Heart left ventricle (tissue), 16 donors: ENCODE data around the gene BIN1. TPM values are rescaled to one million over a fixed set of nuclear protein-coding genes. Genes with fewer than 3 reads are reported as not detected.
A peak's percentile ranks its signal among the peaks of the same experiment; 100 is the strongest.

Experiments
- ATAC-seq, 4 donors: fragments of 200-7000 bp; cut with Tn5 transposase; one replicate each; pipeline ENCODE4 v1.9.1; 2020 to 2022; ENCODE audit warnings: moderate library complexity in 4 of 4, mild to moderate bottlenecking in 3 of 4, moderate number of reproducible peaks in 1 of 4
- DNase-seq, 5 donors: peaks; one replicate each; pipeline ENCODE4 v3.0.0-alpha.2; 2020
- H3K27ac ChIP-seq, 12 donors: fragments of 200-600 bp; sonication (generic) in 4 of 12; one replicate each; pipeline versions ENCODE4 v1.5.0 to v1.8.0; 2016 to 2022; ENCODE audit warnings: mild to moderate bottlenecking in 2 of 12
- H3K27me3 ChIP-seq, 9 donors: fragments of 200-600 bp; sonication (generic) in 2 of 9; one replicate each; pipeline versions ENCODE4 v1.5.1 to v1.8.0; 2016 to 2022; ENCODE audit warnings: mild to moderate bottlenecking in 3 of 9
- H3K36me3 ChIP-seq, 9 donors: fragments of 200-600 bp; sonication (generic) in 2 of 9; one replicate each; pipeline versions ENCODE4 v1.5.0 to v1.8.0; 2018 to 2022; ENCODE audit warnings: mild to moderate bottlenecking in 2 of 9
- H3K4me1 ChIP-seq, 12 donors: fragments of 200-600 bp; sonication (generic) in 4 of 12; one replicate each; pipeline versions ENCODE4 v1.5.0 to v1.8.0; 2016 to 2022; ENCODE audit warnings: mild to moderate bottlenecking in 3 of 12
- H3K4me3 ChIP-seq, 12 donors: fragments of 200-600 bp; sonication (generic) in 4 of 12; one replicate each; pipeline versions ENCODE4 v1.5.0 to v1.8.0; 2017 to 2022; ENCODE audit warnings: mild to moderate bottlenecking in 9 of 12, moderate library complexity in 4 of 12
- H3K9me3 ChIP-seq, 12 donors: fragments of 200-600 bp; sonication (generic) in 4 of 12; one replicate each; pipeline versions ENCODE4 v1.5.0 to v1.8.0; 2016 to 2022; ENCODE audit warnings: mild to moderate bottlenecking in 1 of 12
- CTCF ChIP-seq, 12 donors: fragments of 200-600 bp; sonication (generic) in 4 of 12; IDR thresholded peaks; one replicate each; pipeline versions ENCODE4 v1.5.0 to v1.8.0; 2018 to 2022; ENCODE audit warnings: antibody characterized with exemption in 12 of 12, mild to moderate bottlenecking in 5 of 12
- POLR2A ChIP-seq, 2 donors: fragments of 450-650 bp; IDR thresholded peaks; one replicate each; pipeline ENCODE4 v1.6.1; 2017; ENCODE audit warnings: antibody characterized with exemption in 2 of 2, mild to moderate bottlenecking in 2 of 2, moderate library complexity in 2 of 2
- WGBS, 4 donors: extraction: QIAGEN DNeasy Blood & Tissue Kit in 2 of 4; methylation state at CpG; one replicate each; pipeline versions ENCODE4 v1.1.5 to v1.1.7; 2013 to 2018; 5-methylcytosine and 5-hydroxymethylcytosine counted together
- intact Hi-C, 10 donors: fragments of 100-400 bp; cut with DNase I; formaldehyde crosslinking; loops; one replicate each; pipeline versions ENCODE4 v1.11.1 to v1.14.2; 2022
- polyA plus RNA-seq, 2 donors: library from polyadenylated mRNA; stranded (reverse); fragments of 200-250 nt; gene quantifications; one replicate each; pipeline ENCODE4 v1.2.3, GENCODE V29; 2013
- total RNA-seq, 9 donors: library from RNA; depleted of rRNA in 2 of 9; stranded (reverse); fragments of >200 nt in 2 of 9; fragmentation: NEBNext Ultra II Directional in 3 of 9; extraction: Animal tissue kit (Norgen Biotek cat#: 25700) in 3 of 9; gene quantifications; one replicate each; pipeline versions ENCODE4 v1.1.0 to v1.2.4, GENCODE V29; 2016 to 2023
- donor health status: ischemic (EF 13 %, LVEDD 7.1; RV severe dilation, severe dysfunction).
- donor health status: healthy with polysubstance abuse.
- donor health status: DM: no; HTN: yes; CAD: no.
- donor health status: DM: no; HTN: no; CAD: no.
- donor health status: ischemic (EF 25% LVEDD 6.9; RV normal size, moderate dysfunction).
- donor health status: ischemic (EF 25% LVEDD 5.7; RV mildly dilated, moderate dysfunction).
- donor health status: healthy.
- donor health status: DM: yes; HTN: yes; CAD: no.
- donor health status: ischemic (EF 35%, LVEDD 5.7; RV mildly dilated, moderate dysfunction).
- donor health status: nonischemic (EF 11% LVEDD 7.7; RV severe dilation, severe dysfunction).
- donor health status: DM: yes; HTN: yes; CAD: no.
- donor health status: PGD.
- donor health status: ischemic (EF 29% LVEDD 5.4; RV normal size, mild dysfunction).
- donor health status: nonischemic (EF 23%, LVEDD 6.1; RV moderate dilation, normal function).

Gene BIN1
- total and polyA plus RNA-seq, 11 donors, result 4.3 to 22.2 (median 15.6) TPM

GRCh38 chr2:127047716-127048617, 59.0 kb downstream of the BIN1 start:
- no peak for ATAC-seq
- H3K27me3 ChIP-seq, result no peaks in the 10 kb centered on the region
- H3K9me3 ChIP-seq, result no peaks in the 10 kb centered on the region
- peaks cover 0 to 7% (median 0%) of the 10 kb centered on the region in 12 donors for H3K4me1 ChIP-seq
- TF ChIP-seq CTCF (IDR thresholded peaks at IDR 0.05), result no peak
- no peak for TF ChIP-seq POLR2A (IDR thresholded peaks at IDR 0.05)
- peak in 2 of 5 donors; percentile 19 to 37 for DNase-seq
- 94 to 96% (median 95%) methylated on average over 38 of the region's 38 CpGs for WGBS, 4 donors
- H3K27ac ChIP-seq, result no peak overlapping the region
- intact Hi-C loops, result no loop called here
- H3K4me3 ChIP-seq, result no peak overlapping the region
- H3K36me3 ChIP-seq, result peaks cover 0 to 5% (median 0%) of the 10 kb centered on the region in 9 donors

- WGBS, 4 donors, result 93 to 98% (median 95%) methylated on average over 7 to 8 of the region's 8 CpGs
- Histone ChIP-seq H3K4me1 (peaks cover 0 to 7% (median 0%) of the 10 kb centered on the region in 12 donors), H3K9me3 (no peaks in the 10 kb centered on the region), H3K27ac (no peak overlapping the region), H3K4me3 (no peak overlapping the region), H3K36me3 (peaks cover 0 to 5% (median 0%) of the 10 kb centered on the region in 9 donors), H3K27me3 (no peaks in the 10 kb centered on the region)
- ATAC-seq (no peak), DNase-seq (peak in 2 of 5 donors; percentile 22 to 46)
- no peak for TF ChIP-seq POLR2A (IDR thresholded peaks at IDR 0.05)
- TF ChIP-seq CTCF (IDR thresholded peaks at IDR 0.05), result no peak
- intact Hi-C loops, result no loop called here
Measured at GRCh38 chr2:127047054-127047453, 59.9 kb downstream of the BIN1 start.

- WGBS, 4 donors, result 75 to 88% (median 79%) methylated on average over 3 of the region's 3 CpGs
- no peaks in the 10 kb centered on the region for H3K27me3 ChIP-seq
- no peak overlapping the region for H3K4me3 ChIP-seq
- H3K27ac ChIP-seq, result no peak overlapping the region
- peak in 2 of 5 donors; percentile 3 to 9 for DNase-seq
- TF ChIP-seq POLR2A (IDR thresholded peaks at IDR 0.05) (no peak), CTCF (IDR thresholded peaks at IDR 0.05) (no peak)
- H3K36me3 ChIP-seq, result peaks cover 0 to 5% (median 0%) of the 10 kb centered on the region in 9 donors
- intact Hi-C loops, result no loop called here
- H3K4me1 ChIP-seq, result peaks cover 0 to 7% (median 0%) of the 10 kb centered on the region in 12 donors
- H3K9me3 ChIP-seq, result no peaks in the 10 kb centered on the region
- ATAC-seq, result no peak
Measured at GRCh38 chr2:127046579-127046978, 60.4 kb downstream of the BIN1 start.

GRCh38 chr2:127045792-127046501, 61.0 kb downstream of the BIN1 start:
- intact Hi-C loops, result no loop called here
- peaks cover 0 to 4% (median 0%) of the 10 kb centered on the region in 12 donors for H3K4me1 ChIP-seq
- no peaks in the 10 kb centered on the region for H3K9me3 ChIP-seq
- no peak overlapping the region for H3K4me3 ChIP-seq
- ATAC-seq, result no peak
- peaks cover 0 to 5% (median 0%) of the 10 kb centered on the region in 9 donors for H3K36me3 ChIP-seq
- peak in 2 of 5 donors; percentile 23 to 61 for DNase-seq
- H3K27ac ChIP-seq, result no peak overlapping the region
- TF ChIP-seq POLR2A (IDR thresholded peaks at IDR 0.05) (no peak), CTCF (IDR thresholded peaks at IDR 0.05) (no peak)
- WGBS, 4 donors, result 77 to 81% (median 79%) methylated on average over 13 to 20 of the region's 20 CpGs
- no peaks in the 10 kb centered on the region for H3K27me3 ChIP-seq
